ENCODE results near the gene PLK1.

The PLK1 gene

DNA sequence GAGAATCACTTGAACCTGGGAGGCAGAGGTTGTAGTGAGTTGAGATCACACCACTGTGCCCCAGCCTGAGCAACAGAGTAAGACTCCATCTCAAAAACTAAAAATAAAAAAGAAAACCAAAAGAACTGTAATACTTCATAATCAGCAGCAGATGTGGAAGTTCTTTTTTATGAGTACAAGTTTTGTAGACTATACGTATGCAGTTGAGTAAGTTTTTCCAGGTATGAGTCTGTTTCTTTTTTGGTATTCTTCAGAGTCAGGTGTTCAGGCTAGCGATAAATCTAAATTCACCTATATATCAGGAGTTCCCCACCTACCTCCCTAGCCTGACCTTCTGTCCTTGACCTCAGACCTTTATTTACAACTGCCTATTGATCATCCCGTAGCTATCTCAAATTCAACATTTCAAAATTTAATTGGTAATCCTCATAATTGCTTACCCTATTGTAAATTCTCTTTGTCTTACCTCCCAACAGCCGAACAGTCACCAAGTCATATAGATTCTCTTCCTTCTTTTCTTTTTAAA, 26.7 kb upstream of the PLK1 start:
- Histone ChIP-seq H3K36me3 (ENCODE audit: insufficient read depth, low read length) (peaks cover 25% of the 10 kb centered on the region; the same call in 1 of the 2 replicates), H3K4me3 (ENCODE audit: low read length, poor library complexity, severe bottlenecking) (no peak overlapping the region), H3K4me1 (ENCODE audit: insufficient read depth, low read length, poor library complexity, severe bottlenecking) (peaks cover 8% of the 10 kb centered on the region), H3K9ac (ENCODE audit: low read depth, low read length, poor library complexity, severe bottlenecking) (no peak overlapping the region), H3F3A (ENCODE audit: low read depth) (no peaks in the 10 kb centered on the region), H3K27me3 (ENCODE audit: insufficient read depth, low read length, poor library complexity, severe bottlenecking) (no peaks in the 10 kb centered on the region), H3K9me2 (replicated peaks; ENCODE audit: low read depth, low read length) (no peaks in the 10 kb centered on the region), H3K9me3 (ENCODE audit: insufficient read depth, low read depth, low read length) (no peaks in the 10 kb centered on the region), H2AFZ (ENCODE audit: low read length) (no peak overlapping the region), H4K20me1 (ENCODE audit: insufficient read depth, low read length, poor library complexity, severe bottlenecking) (peaks cover 7% of the 10 kb centered on the region), H3K79me2 (ENCODE audit: insufficient read depth, low read length) (peaks cover 62% of the 10 kb centered on the region), H3K4me2 (ENCODE audit: low read depth, low read length, poor library complexity, severe bottlenecking) (no peak overlapping the region)
- no peak for TF ChIP-seq EZH2phosphoT487 (IDR thresholded peaks at IDR 0.05; ENCODE audit: borderline replicate concordance)
- TF ChIP-seq, protein P1, sequence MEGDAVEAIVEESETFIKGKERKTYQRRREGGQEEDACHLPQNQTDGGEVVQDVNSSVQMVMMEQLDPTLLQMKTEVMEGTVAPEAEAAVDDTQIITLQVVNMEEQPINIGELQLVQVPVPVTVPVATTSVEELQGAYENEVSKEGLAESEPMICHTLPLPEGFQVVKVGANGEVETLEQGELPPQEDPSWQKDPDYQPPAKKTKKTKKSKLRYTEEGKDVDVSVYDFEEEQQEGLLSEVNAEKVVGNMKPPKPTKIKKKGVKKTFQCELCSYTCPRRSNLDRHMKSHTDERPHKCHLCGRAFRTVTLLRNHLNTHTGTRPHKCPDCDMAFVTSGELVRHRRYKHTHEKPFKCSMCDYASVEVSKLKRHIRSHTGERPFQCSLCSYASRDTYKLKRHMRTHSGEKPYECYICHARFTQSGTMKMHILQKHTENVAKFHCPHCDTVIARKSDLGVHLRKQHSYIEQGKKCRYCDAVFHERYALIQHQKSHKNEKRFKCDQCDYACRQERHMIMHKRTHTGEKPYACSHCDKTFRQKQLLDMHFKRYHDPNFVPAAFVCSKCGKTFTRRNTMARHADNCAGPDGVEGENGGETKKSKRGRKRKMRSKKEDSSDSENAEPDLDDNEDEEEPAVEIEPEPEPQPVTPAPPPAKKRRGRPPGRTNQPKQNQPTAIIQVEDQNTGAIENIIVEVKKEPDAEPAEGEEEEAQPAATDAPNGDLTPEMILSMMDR (conservative IDR thresholded peaks at IDR 0.05; ENCODE audit: low read length), result no peak

DNA sequence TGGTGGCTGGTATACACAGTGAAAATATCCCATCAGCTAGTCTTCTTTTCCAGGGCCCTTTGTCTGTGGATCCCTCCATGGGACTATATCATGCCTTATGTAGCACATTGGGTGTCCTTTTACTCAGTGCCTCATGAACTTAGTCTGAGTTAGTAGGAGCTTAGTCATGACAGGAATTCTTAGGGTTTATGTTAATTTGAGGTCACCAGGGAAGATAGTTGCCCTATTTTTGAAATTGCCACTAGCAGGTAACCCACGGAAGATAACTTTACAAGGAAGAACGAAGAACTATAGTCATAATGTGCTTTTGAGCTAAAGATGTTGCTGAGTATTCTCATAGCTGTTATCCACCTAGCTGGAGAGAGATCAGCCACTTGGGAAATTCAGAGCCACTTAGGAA, 14.8 kb upstream of the PLK1 start:
- Histone ChIP-seq H3K9ac (ENCODE audit: low read depth, low read length, poor library complexity, severe bottlenecking) (no peak overlapping the region), H2AFZ (ENCODE audit: low read length) (no peak overlapping the region), H3K36me3 (ENCODE audit: insufficient read depth, low read length) (peaks cover 96% of the 10 kb centered on the region), H3K79me2 (ENCODE audit: insufficient read depth, low read length) (no peaks in the 10 kb centered on the region), H3K9me3 (ENCODE audit: insufficient read depth, low read depth, low read length) (no peaks in the 10 kb centered on the region), H3K4me1 (ENCODE audit: insufficient read depth, low read length, poor library complexity, severe bottlenecking) (no peaks in the 10 kb centered on the region), H3K27me3 (ENCODE audit: insufficient read depth, low read length, poor library complexity, severe bottlenecking) (no peaks in the 10 kb centered on the region), H4K20me1 (ENCODE audit: insufficient read depth, low read length, poor library complexity, severe bottlenecking) (no peaks in the 10 kb centered on the region), H3K9me2 (replicated peaks; ENCODE audit: low read depth, low read length) (no peaks in the 10 kb centered on the region), H3K4me3 (ENCODE audit: low read length, poor library complexity, severe bottlenecking) (no peak overlapping the region), H3K4me2 (ENCODE audit: low read depth, low read length, poor library complexity, severe bottlenecking) (no peak overlapping the region), H3F3A (ENCODE audit: low read depth) (no peaks in the 10 kb centered on the region)
- TF ChIP-seq, protein P1 (conservative IDR thresholded peaks at IDR 0.05; ENCODE audit: low read length), result no peak
- TF ChIP-seq EZH2phosphoT487 (IDR thresholded peaks at IDR 0.05; ENCODE audit: borderline replicate concordance), result no peak

DNA sequence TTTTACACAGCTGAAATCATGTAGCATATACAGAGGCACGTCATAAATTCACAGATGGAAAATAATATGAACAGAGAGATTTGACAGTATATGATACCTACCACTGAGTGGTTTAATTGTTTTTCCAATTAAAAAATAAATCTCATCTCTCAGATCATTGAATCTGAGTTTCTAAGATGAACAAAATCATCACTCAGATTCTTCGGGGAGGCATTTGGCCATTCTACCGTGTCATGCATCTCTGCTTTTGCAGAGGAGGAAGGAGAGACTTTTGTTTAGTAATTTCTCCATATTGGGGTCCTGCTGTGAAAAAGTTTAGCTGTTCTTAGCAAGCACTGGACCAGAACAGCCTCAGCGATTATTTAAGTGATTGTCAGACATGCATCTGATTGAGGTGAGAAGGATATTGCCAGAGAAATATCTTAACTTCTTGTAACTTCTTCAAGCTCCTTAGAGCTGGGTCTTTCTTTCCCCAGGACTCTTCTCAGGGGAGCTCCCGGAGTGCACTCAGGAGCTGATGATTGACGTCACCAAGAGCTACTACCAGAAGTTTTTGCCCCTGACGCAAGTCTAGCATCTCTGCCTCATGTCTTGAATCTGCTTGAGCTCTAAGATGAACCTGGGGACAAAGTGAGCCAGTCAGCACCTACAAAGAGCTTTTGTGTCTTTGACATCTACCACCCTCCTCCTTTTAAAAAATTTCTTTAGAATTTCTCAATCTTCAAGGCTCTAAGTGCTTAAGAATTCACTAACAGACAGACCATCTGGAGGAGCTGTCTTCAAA, 11.9 kb upstream of the PLK1 start:
- no peaks in the 10 kb centered on the region for H3K4me1 ChIP-seq (ENCODE audit: insufficient read depth, low read length, poor library complexity, severe bottlenecking)
- no peak overlapping the region for H3K4me2 ChIP-seq (ENCODE audit: low read depth, low read length, poor library complexity, severe bottlenecking)
- H3K27me3 ChIP-seq (ENCODE audit: insufficient read depth, low read length, poor library complexity, severe bottlenecking), result no peaks in the 10 kb centered on the region
- no peaks in the 10 kb centered on the region for H3K9me2 ChIP-seq (replicated peaks; ENCODE audit: low read depth, low read length)
- TF ChIP-seq, protein P1 (conservative IDR thresholded peaks at IDR 0.05; ENCODE audit: low read length), result no peak
- TF ChIP-seq EZH2phosphoT487 (IDR thresholded peaks at IDR 0.05; ENCODE audit: borderline replicate concordance), result no peak
- H3K36me3 ChIP-seq (ENCODE audit: insufficient read depth, low read length), result peaks cover 90% of the 10 kb centered on the region; the same call in 1 of the 2 replicates
- H3F3A ChIP-seq (ENCODE audit: low read depth), result no peaks in the 10 kb centered on the region
- no peak overlapping the region for H2AFZ ChIP-seq (ENCODE audit: low read length)
- no peaks in the 10 kb centered on the region for H3K79me2 ChIP-seq (ENCODE audit: insufficient read depth, low read length)
- H3K9me3 ChIP-seq (ENCODE audit: insufficient read depth, low read depth, low read length), result no peaks in the 10 kb centered on the region
- H3K9ac ChIP-seq (ENCODE audit: low read depth, low read length, poor library complexity, severe bottlenecking), result no peak overlapping the region
- no peaks in the 10 kb centered on the region for H4K20me1 ChIP-seq (ENCODE audit: insufficient read depth, low read length, poor library complexity, severe bottlenecking)
- H3K4me3 ChIP-seq (ENCODE audit: low read length, poor library complexity, severe bottlenecking), result no peak overlapping the region
